ENCODE results near the gene IGF1R.

IGF1R gene

GRCh38 chr15:98671060-98672008 lies 23.0 kb downstream of the IGF1R start:
- DNase-seq (ENCODE audit: low read depth) = no peak

- DNase-seq (ENCODE audit: low read depth) = no peak
Observed at GRCh38 chr15:98673133-98673532, 24.8 kb downstream of the IGF1R start.

- DNase-seq (ENCODE audit: low read depth) = no peak
Observed at GRCh38 chr15:98674336-98674735, 26.0 kb downstream of the IGF1R start.

GRCh38 chr15:98676586-98677270 lies 28.4 kb downstream of the IGF1R start:
- no peak for DNase-seq (ENCODE audit: low read depth)

GRCh38 chr15:98677345-98678059 lies 29.2 kb downstream of the IGF1R start:
- DNase-seq (ENCODE audit: low read depth) = no peak

- no peak for DNase-seq (ENCODE audit: low read depth)
Observed at GRCh38 chr15:98678484-98678883, 30.1 kb downstream of the IGF1R start.

GRCh38 chr15:98681061-98681460 lies 32.7 kb downstream of the IGF1R start:
- DNase-seq (ENCODE audit: low read depth) = no peak

GRCh38 chr15:98682992-98683701 lies 34.8 kb downstream of the IGF1R start:
- DNase-seq (ENCODE audit: low read depth) = no peak

- DNase-seq (ENCODE audit: low read depth) = no peak
Observed at GRCh38 chr15:98683831-98684230, 35.5 kb downstream of the IGF1R start.

GRCh38 chr15:98684436-98684835 lies 36.1 kb downstream of the IGF1R start:
- no peak for DNase-seq (ENCODE audit: low read depth)

- no peak for DNase-seq (ENCODE audit: low read depth)
Observed at GRCh38 chr15:98684995-98685525, 36.7 kb downstream of the IGF1R start.

- DNase-seq (ENCODE audit: low read depth) = no peak
Observed at GRCh38 chr15:98686983-98687382, 38.6 kb downstream of the IGF1R start.

- DNase-seq (ENCODE audit: low read depth) = no peak
Observed at GRCh38 chr15:98689431-98689861, 41.1 kb downstream of the IGF1R start.

- no peak for DNase-seq (ENCODE audit: low read depth)
Observed at GRCh38 chr15:98690272-98690950, 42.1 kb downstream of the IGF1R start.

- no peak for DNase-seq (ENCODE audit: low read depth)
Observed at GRCh38 chr15:98692213-98692612, 43.9 kb downstream of the IGF1R start.

GRCh38 chr15:98694161-98694560 lies 45.8 kb downstream of the IGF1R start:
- no peak for DNase-seq (ENCODE audit: low read depth)

- no peak for DNase-seq (ENCODE audit: low read depth)
Observed at GRCh38 chr15:98698792-98699191, 50.5 kb downstream of the IGF1R start.

- DNase-seq (ENCODE audit: low read depth) = no peak
Observed at GRCh38 chr15:98699591-98700424, 51.5 kb downstream of the IGF1R start.

- no peak for DNase-seq (ENCODE audit: low read depth)
Observed at GRCh38 chr15:98700519-98700918, 52.2 kb downstream of the IGF1R start.

GRCh38 chr15:98703126-98703685 lies 54.9 kb downstream of the IGF1R start:
- DNase-seq (ENCODE audit: low read depth) = no peak

All from activated gamma-delta T cell treated with anti-CD3 and anti-CD28 coated beads, Interleukin-2, amount 50 U/mL, for 16 hours (primary cell).